HG02571 (cell line): ENCODE measurements around the gene NRXN3.

ENCODE experiments used
- ATAC-seq: cut with Tn5 transposase; IDR thresholded peaks from one replicate; pipeline ENCODE4 v1.9.1; 2021; ENCODE audit warnings: mild to moderate bottlenecking, moderate library complexity; ENCODE audit not compliant: unreplicated experiment

Gene NRXN3

GRCh38 chr14:79826362-79826761 is 1656.2 kb downstream of the NRXN3 start:
- ATAC-seq, result no peak

GRCh38 chr14:79829405-79830166 is 1659.4 kb downstream of the NRXN3 start:
- ATAC-seq, result no peak

GRCh38 chr14:79831195-79831892 is 1661.2 kb downstream of the NRXN3 start:
- ATAC-seq, result no peak

GRCh38 chr14:79833781-79834180 is 1663.6 kb downstream of the NRXN3 start:
- ATAC-seq, result no peak

- ATAC-seq, result no peak
These were observed 1664.7 kb downstream of the NRXN3 start for GRCh38 chr14:79834868-79835267.

- ATAC-seq, result no peak
These were observed 1666.4 kb downstream of the NRXN3 start for GRCh38 chr14:79836577-79836976.

GRCh38 chr14:79837699-79838098 is 1667.5 kb downstream of the NRXN3 start:
- ATAC-seq, result no peak

GRCh38 chr14:79840103-79840502 is 1669.9 kb downstream of the NRXN3 start:
- ATAC-seq, result no peak

GRCh38 chr14:79840831-79841230 is 1670.7 kb downstream of the NRXN3 start:
- ATAC-seq, result no peak

DNA sequence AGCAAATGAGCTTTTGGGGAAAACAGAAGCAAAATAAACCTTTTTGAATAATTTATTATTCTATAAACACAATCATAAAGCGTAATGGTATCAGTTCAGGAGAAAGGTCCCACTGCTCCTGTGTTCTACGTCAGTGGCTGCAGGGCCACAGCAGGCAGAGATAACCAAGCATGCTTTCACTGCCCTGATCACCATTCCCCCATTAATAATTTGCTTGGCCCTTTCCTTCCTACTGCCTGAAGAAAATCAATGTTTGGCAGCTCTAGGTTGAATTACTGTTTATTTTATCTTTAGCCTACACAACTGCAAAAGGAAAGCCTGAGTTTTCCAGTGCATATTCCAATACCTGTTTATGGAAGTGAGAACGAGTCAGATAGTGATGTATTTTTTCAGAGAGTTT is 1671.3 kb downstream of the NRXN3 start:
- ATAC-seq, result no peak

- no peak for ATAC-seq
These were observed 1672.1 kb downstream of the NRXN3 start for GRCh38 chr14:79842270-79842669.

DNA sequence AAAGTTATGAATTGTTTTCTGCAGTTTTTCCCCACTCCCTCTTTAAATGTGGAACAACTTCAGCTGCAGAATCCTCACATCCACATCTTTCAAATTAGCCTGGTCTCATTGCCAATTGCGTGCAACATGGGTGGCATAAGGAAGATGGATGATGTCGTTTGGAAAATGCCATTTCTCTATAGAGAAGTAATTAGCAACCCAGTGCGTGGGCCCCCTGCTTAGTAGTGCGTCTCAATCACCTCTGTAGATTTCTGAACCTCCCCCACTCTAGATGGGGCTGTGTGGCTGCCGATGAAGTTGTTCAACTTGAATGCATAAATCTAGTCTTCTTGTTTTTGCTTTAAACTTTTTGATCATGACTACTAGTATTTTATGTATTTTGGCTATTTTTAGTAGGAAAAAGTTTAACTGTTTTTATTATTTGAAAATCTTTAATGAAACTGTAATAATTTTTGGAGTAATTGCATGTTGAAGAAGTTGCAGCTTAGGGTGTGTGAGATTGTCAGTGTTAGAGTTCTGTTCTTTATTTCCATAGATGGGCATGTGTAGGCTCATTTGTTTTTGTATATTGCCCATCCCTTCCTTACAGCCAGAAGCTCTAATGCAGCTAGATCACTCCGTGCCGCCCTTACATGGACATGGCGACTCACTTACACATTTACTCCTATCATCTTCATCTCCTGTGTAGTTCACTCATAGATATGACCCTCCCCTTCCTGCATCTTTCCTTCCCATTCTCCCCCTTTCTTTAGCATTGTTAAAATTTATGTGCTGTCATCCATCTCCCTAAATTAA is 1683.0 kb downstream of the NRXN3 start:
- ATAC-seq, result no peak

DNA sequence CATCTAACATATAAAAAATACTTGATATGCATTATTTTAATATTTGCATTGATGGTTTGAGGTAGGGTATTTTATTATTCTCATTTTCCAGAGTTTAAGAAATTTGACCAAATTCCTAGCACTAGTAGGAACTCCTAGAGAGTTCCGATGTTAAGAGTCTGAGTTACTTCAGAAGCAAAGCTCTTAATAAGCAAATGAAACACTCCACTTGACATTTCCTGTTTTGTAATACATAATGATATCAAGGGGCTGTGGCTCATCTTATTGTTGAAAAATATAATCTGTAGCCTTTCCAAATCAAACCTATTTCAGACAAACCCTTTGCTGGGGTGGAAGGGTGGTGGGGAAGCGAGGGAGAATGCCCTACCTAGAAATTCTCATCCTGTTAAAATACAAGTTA is 1685.6 kb downstream of the NRXN3 start:
- ATAC-seq, result no peak

DNA sequence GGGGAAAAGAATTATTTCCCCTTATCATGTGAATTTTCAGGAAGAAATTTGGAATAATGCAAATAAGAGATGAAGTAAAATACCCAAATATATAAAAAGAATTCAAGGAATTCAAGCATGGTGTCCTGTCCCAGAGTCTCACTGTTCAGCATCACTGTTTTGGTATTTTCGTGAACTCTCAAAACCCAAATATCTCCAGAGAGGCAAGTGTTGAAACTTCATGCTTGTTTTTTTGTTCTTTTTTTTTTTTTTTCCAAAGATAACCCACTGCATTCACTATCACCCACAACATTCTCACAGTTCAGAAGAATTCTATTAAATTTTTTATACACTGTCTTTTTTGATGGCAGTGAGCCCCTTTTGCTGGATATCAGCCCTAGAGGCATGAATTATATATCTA is 1686.2 kb downstream of the NRXN3 start:
- no peak for ATAC-seq

GRCh38 chr14:79861111-79861510 is 1690.9 kb downstream of the NRXN3 start:
- no peak for ATAC-seq

DNA sequence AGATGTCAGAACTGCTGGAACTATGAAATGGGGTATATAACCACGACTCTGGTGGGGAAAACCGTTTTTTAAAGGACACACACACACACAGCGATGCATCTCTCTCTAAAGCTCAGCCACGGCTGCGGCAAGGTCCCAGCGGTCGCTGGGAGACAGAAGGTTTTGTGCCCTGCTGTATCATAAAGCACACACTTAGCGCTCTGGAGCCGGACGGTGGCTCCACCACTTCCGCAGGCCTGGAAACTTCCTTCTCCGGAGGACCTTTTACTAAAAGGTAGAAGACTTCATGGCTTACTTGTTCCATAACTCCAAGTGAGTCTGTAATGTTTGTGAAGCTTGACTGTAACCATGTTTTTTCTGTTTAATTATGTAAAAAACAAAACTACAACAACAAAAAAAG is 1691.9 kb downstream of the NRXN3 start:
- ATAC-seq, result no peak

GRCh38 chr14:79871136-79871535 is 1701.0 kb downstream of the NRXN3 start:
- ATAC-seq, result no peak

- ATAC-seq, result no peak
These were observed 1708.1 kb downstream of the NRXN3 start for GRCh38 chr14:79878229-79878628.

DNA sequence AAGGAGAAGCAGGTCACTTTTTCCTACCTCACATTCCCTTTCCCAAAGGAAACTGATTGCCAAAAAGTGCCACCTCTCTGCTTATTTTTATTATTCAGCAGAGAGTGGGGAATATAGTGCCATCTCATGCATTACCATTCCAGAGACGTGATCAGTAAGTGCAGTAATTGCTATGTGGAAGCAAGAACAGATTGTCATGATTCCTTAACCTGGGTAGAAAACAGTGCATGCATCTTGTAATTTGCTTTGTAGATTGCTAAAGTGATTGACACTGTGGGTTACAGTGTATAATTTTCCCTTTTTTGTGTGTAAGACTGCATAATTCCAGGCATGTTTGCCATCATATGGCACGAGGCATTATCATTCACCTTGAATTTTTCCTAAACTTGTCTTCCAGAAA is 1708.6 kb downstream of the NRXN3 start:
- ATAC-seq, result no peak

DNA sequence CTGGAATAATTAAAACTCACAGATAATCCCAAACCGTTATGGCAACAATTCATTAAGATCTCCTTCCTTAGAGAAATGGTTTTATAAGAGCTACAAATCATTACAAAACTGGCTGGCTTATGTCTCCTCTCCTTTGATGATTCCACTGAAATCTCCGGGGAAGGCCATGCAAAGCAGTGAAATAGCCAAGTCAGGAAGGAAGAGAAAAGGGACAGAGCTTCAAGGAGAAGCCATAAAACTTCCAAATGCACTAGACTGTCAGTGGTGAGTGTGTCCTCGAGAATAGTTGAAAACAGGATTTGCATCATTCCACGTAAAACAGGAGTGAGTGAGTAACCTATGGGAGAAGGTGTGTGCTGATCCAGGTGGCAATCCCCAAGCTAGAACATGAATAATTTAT is 1711.1 kb downstream of the NRXN3 start:
- ATAC-seq, result no peak

- no peak for ATAC-seq
These were observed 1720.4 kb downstream of the NRXN3 start for GRCh38 chr14:79890527-79890926.

DNA sequence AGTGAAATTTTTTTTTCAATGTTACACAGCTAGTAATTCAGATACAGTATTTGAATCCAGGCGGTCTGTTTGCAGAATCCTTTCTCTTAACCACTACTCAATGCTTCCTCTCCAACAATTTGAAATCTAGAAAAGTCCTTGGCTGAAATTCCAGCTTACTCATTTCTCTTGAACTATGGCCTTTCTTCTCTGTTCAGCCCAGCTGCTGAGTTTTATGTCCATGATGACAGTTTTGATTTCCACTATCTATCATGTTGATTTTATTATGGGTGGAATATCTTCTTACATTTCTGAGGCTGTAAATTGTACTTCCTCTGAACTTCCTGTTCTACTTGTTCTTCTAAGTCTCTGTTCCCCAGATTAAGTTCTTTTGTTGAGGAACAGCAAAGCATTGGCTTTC is 1725.8 kb downstream of the NRXN3 start:
- ATAC-seq, result no peak
